Activated CD8-positive, alpha-beta T cell treated with anti-CD3 and anti-CD28 coated beads for 36 hours (primary cell): ENCODE results near the gene PRSS33. TPM values are rescaled to one million over a fixed set of nuclear protein-coding genes. Genes with fewer than 3 reads are reported as not detected.

ENCODE experiments used
- ATAC-seq: fragments of 200-7000 bp; cut with Tn5 transposase; one replicate; pipeline ENCODE4 v1.10.0; 2021; ENCODE audit warnings: mild to moderate bottlenecking, moderate library complexity
- CTCF ChIA-PET: fragments of 350-600 bp; sonication (Branson Sonifier 250); formaldehyde crosslinking; loops from one replicate; lab custom pipeline; 2021; ENCODE audit warnings: antibody characterized with exemption; lab: Charles Lee
- POLR2A ChIA-PET: fragments of 350-600 bp; sonication (Branson Sonifier 250); formaldehyde crosslinking; loops from one replicate; lab custom pipeline; 2021; ENCODE audit warnings: antibody characterized with exemption; lab: Charles Lee
- DNase-seq: peaks from one replicate; pipeline ENCODE4 v3.0.0-alpha.2; 2020
- H3K27ac Mint-ChIP-seq: one replicate; pipeline ENCODE4 v1.8.0; 2021; ENCODE audit warnings: mild to moderate bottlenecking, mixed read lengths
- H3K27me3 Mint-ChIP-seq: one replicate; pipeline ENCODE4 v1.8.0; 2021; ENCODE audit warnings: mixed read lengths
- H3K36me3 Mint-ChIP-seq: one replicate; pipeline ENCODE4 v1.8.0; 2021; ENCODE audit warnings: low read depth, mixed read lengths
- H3K4me1 Mint-ChIP-seq: one replicate; pipeline ENCODE4 v1.8.0; 2021; ENCODE audit warnings: low read depth, mixed read lengths
- H3K4me3 Mint-ChIP-seq: one replicate; pipeline ENCODE4 v1.8.0; 2021; ENCODE audit warnings: mild to moderate bottlenecking, moderate library complexity, mixed read lengths
- H3K9me3 Mint-ChIP-seq: one replicate; pipeline ENCODE4 v1.8.0; 2021; ENCODE audit warnings: mixed read lengths
- intact Hi-C: fragments of 100-400 bp; cut with micrococcal nuclease; formaldehyde crosslinking; loops from one replicate; pipeline ENCODE4 v1.10.0; 2022
- total RNA-seq, 2 experiments: library from RNA; stranded (reverse); gene quantifications; one replicate each; pipeline ENCODE4 v1.2.3, GENCODE V29; 2021
- TF ChIP-seq, protein P1 (sequence below): fragments of 200-600 bp; IDR thresholded peaks from one replicate; pipeline ENCODE4 v1.8.0; 2022; ENCODE audit warnings: antibody characterized with exemption, mild to moderate bottlenecking

The PRSS33 gene
- total RNA-seq, 2 experiments from 2014 or later: 0.29 TPM; not detected in 1

DNA sequence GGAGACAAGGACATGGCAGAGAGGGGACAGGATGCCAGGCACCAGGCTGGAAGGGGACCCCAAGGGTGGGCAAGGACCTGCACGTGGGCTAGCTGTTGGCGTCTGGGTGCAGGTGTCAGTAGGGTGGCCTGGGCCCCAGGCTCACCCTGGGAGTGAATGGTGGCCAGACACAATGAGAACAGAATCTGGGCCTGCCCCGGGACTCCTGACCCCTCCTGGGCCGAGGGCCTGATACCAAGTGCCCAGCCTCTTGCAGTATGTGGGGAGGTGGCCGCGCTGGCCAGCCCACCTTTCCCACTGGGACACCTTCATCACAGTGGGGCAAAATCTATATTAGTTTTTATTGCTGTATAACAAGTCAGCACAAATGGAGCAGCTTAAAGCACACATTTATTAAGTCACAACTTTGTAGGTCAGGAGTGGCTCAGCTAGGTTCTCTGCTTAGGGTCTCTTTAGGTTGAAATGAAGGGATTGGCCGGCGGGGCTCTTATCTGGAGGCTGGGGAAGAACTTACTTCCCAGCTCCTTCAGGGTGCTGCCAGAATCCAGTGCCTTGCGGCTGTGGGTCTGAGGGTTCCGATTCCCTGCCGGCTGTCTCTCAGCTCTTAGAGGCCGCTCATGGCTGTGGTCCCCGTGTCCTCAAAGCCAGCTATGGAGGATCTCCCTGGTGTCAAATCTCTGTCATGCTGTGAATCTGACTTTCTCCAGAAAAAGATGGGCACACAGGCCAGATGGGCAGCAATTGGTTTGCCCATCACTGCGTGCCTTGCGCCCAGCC is 3.6 kb downstream of the PRSS33 start:
- Mint-ChIP-seq H3K27me3 (peaks cover 2% of the 10 kb centered on the region), H3K36me3 (peaks cover under 1% of the 10 kb centered on the region), H3K9me3 (no peaks in the 10 kb centered on the region), H3K4me1 (peaks cover 14% of the 10 kb centered on the region), H3K4me3 (peak overlapping the region; percentile 51), H3K27ac (no peak overlapping the region)
- POLR2A ChIA-PET: interaction anchor here (0.9 to 3.2 kb wide), 6 partner anchors 10 to 122 kb away, joined by 3 to 20 read pairs (median 5); no protein-coding TSS in a partner anchor
- TF ChIP-seq, protein P1, sequence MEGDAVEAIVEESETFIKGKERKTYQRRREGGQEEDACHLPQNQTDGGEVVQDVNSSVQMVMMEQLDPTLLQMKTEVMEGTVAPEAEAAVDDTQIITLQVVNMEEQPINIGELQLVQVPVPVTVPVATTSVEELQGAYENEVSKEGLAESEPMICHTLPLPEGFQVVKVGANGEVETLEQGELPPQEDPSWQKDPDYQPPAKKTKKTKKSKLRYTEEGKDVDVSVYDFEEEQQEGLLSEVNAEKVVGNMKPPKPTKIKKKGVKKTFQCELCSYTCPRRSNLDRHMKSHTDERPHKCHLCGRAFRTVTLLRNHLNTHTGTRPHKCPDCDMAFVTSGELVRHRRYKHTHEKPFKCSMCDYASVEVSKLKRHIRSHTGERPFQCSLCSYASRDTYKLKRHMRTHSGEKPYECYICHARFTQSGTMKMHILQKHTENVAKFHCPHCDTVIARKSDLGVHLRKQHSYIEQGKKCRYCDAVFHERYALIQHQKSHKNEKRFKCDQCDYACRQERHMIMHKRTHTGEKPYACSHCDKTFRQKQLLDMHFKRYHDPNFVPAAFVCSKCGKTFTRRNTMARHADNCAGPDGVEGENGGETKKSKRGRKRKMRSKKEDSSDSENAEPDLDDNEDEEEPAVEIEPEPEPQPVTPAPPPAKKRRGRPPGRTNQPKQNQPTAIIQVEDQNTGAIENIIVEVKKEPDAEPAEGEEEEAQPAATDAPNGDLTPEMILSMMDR: no peak
- CTCF ChIA-PET: interaction anchor here (0.8 to 3.0 kb wide), 9 partner anchors 8 to 136 kb away, joined by 3 to 14 read pairs (median 4); no protein-coding TSS in a partner anchor
- DNase-seq (no peak), ATAC-seq (no peak)
- intact Hi-C loops: no loop called here

DNA sequence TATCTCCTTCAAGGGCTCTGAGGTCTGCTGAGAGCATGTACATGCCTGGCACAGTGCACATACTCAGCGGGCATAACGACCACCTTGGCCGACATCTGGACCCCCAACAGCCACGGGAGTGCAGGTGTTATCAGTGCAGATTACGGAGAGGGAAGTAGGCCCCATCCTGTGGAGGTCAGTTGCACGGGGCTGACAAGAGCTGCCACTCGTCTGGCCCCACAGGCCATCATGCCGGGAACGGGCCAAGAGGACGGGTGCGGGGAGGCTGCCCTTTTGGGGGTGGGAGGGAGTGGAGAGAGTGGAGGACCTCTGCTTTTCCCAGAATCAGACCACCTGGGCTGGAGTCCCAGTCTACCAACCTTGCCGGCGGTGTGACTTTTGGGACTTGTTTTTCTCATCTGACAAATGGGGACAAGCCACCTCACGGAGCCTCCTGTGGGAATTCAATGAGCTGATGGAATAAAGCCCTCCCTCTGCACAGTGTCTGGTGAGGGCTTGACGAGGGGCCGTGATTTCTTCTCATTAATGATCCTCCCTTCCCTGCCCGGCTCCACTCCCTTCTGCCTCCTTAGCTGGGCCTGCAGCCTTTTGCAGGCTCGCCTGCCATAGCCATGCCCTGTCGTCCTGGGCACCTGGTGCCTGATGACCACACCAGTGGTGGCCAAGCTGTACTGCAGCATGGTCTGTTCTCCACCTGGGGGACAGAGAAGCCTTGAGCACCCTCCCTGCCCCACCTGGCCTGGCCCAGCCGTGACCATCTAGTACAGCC is 4.6 kb downstream of the PRSS33 start:
- ChIA-PET POLR2A (interaction anchor here (1.8 to 3.2 kb wide), 3 partner anchors 9 to 85 kb away, joined by 5 to 20 read pairs (median 9); no protein-coding TSS in a partner anchor), CTCF (interaction anchor here (0.6 to 3.0 kb wide), 3 partner anchors 9 to 139 kb away, joined by 3 to 14 read pairs (median 4); no protein-coding TSS in a partner anchor)
- Mint-ChIP-seq H3K27me3 (peaks cover 2% of the 10 kb centered on the region), H3K27ac (no peak overlapping the region), H3K36me3 (peaks cover 10% of the 10 kb centered on the region), H3K4me1 (peaks cover 21% of the 10 kb centered on the region), H3K4me3 (no peak overlapping the region), H3K9me3 (no peaks in the 10 kb centered on the region)
- TF ChIP-seq, protein P1: no peak
- intact Hi-C loops: no loop called here
- no peak for DNase-seq
- no peak for ATAC-seq

DNA sequence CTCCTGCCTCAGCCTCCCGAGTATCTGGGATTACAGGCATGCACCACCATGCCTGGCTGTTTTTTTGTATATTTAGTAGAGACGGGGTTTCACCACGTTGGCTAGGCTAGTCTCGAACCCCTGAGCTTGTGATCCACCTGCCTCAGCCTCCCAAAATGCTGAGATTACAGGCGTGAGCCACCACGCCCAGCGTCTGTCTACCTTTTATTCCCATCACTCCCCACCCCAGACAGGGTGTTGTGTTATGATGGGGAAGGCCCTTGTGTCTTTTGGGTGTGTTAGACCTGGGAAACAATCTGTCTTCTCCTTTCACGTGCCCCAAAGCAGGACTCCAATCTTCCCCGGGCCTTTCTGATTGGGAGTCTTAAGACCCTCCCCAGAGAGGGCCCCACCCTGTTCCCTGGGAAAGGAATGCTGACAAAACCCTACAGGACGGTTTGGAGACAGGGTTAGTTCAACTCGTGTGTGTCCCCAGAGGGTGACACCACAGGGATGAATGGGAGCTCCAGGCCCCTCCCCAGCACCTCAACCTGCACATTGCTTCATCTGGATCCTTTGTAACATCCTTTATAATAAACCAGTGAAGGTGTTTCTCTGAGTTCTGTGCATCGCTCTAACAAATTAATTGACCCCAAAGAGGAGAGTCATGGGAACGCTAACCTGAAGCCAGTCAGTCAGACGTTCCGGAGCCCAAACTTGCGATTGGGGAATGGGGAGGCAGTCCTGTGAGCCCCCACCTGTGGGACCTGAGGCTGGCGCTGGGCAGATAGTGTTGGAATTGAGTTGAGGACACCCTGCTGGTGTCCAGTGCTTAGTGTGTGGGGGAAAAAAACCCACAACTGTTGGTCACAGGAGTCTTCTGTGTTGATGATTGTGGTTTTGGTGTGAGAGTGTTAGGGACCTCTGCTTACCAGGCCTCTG is 7.1 kb downstream of the PRSS33 start:
- H3K4me3 Mint-ChIP-seq: peak overlapping the region; percentile 31
- intact Hi-C loops: no loop called here
- peaks cover 20% of the 10 kb centered on the region for H3K36me3 Mint-ChIP-seq

More for the DNA sequence above, 7.1 kb downstream of the PRSS33 start:
- Mint-ChIP-seq H3K4me1 (peaks cover 25% of the 10 kb centered on the region), H3K27me3 (no peaks in the 10 kb centered on the region), H3K9me3 (no peaks in the 10 kb centered on the region), H3K27ac (peak overlapping the region; percentile 16)
- DNase-seq (peak; percentile 1), ATAC-seq (no peak)
- ChIA-PET POLR2A (interaction anchor here (1.0 to 2.7 kb wide), 2 partner anchors 15 to 16 kb away, joined by 4 to 17 read pairs; no protein-coding TSS in a partner anchor), CTCF (interaction anchor here (1.0 kb wide), 1 partner anchor 59 kb away, joined by 3 read pairs; no protein-coding TSS in a partner anchor)
- TF ChIP-seq, protein P1: no peak
